Thoracic aorta (tissue), 2 donors: Measurements from ENCODE around the gene ACYP2. TPM values are rescaled to one million over a fixed set of nuclear protein-coding genes. Genes with fewer than 3 reads are reported as not detected.
"Not testable (repeated sequence)": the region's sequence is repeated elsewhere in the genome, so short reads cannot be mapped to it uniquely, and the experiment has no call there.

Experiments used
- ATAC-seq: fragments of 150-250 bp; one replicate; pipeline ENCODE4 v1.8.0; 2017; ENCODE audit warnings: low read depth; ENCODE audit not compliant: insufficient number of reproducible peaks, low FRiP score
- DNase-seq: peaks from one replicate; pipeline ENCODE4 v3.0.0-alpha.2; 2020; ENCODE audit warnings: low spot score
- H3K27ac ChIP-seq, 2 donors: fragments of 200-600 bp; sonication (generic); 1 replicate in 1 of 2; 2 replicates in 1 of 2; pipeline ENCODE4 v1.5.1; 2016; ENCODE audit warnings: mild to moderate bottlenecking in 2 of 2, moderate library complexity in 2 of 2
- H3K27me3 ChIP-seq: fragments of 200-600 bp; sonication (generic); replicated peaks from 2 replicates; pipeline ENCODE4 v1.6.0; 2016; ENCODE audit warnings: mild to moderate bottlenecking; ENCODE audit not compliant: insufficient read depth
- H3K36me3 ChIP-seq: fragments of 200-600 bp; sonication (generic); one replicate; pipeline ENCODE4 v1.5.1; 2016
- H3K4me1 ChIP-seq, 2 donors: fragments of 200-600 bp; sonication (generic); 1 replicate in 1 of 2; 2 replicates in 1 of 2; pipeline versions ENCODE4 v1.5.1 to v1.6.0; 2016; ENCODE audit warnings: low read depth in 2 of 2, mild to moderate bottlenecking in 1 of 2; ENCODE audit not compliant: control insufficient read depth in 1 of 2
- H3K4me3 ChIP-seq: fragments of 200-600 bp; sonication (generic); 2 replicates; pipeline ENCODE4 v1.5.1; 2016; ENCODE audit warnings: mild to moderate bottlenecking
- H3K9me3 ChIP-seq: fragments of 200-600 bp; sonication (generic); 2 replicates; pipeline ENCODE4 v1.5.1; 2016
- total RNA-seq, 2 donors: library from RNA; depleted of rRNA; stranded (reverse); fragments of >200 nt; gene quantifications; one replicate each; pipeline versions ENCODE4 v1.1.0 to v1.2.3, GENCODE V29; 2016
- TF ChIP-seq, protein P1 (sequence below): fragments of 200-600 bp; sonication (generic); IDR thresholded peaks from one replicate; pipeline ENCODE4 v1.5.1; 2019; ENCODE audit warnings: antibody characterized with exemption

ACYP2 gene
- total RNA-seq, 2 donors from 2014 or later = 15.5 to 26.7 TPM

DNA sequence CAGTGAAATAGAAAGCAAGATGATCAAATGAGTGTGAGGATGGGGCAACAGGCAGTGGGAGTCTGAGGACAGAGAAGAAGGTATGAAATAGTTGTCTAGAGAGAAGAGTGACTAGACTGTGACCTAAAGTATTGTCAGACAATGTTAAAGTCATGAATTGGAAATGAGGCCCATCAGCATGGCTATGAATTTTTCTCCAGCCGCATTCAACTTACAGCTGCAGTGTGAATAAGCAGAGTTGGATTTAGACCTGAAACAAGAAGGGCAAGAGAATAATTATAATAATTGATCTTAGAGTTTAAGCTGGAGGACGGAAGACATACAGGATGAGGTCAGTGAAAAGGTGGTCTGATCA, 144.8 kb downstream of the ACYP2 start:
- DNase-seq = no peak

DNA sequence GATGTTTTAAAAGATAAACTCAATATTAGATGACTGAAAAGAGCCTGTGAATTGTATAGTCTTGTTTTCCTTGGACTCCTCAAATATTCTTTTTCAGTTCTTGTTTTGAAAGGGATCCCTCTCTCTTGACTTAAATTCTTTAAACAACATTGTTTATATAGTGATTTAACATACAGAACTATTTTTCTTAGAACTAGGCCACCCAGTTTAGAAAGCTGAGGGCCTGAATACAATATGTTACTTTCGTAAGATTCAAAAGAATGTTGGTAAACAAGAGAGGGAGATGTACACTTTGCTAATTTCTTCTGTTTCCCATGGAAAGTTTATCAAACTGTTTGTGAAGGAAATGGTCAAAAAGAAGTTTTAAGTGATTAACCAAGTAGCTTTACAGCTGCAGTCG, 146.1 kb downstream of the ACYP2 start:
- TF ChIP-seq, protein P1, sequence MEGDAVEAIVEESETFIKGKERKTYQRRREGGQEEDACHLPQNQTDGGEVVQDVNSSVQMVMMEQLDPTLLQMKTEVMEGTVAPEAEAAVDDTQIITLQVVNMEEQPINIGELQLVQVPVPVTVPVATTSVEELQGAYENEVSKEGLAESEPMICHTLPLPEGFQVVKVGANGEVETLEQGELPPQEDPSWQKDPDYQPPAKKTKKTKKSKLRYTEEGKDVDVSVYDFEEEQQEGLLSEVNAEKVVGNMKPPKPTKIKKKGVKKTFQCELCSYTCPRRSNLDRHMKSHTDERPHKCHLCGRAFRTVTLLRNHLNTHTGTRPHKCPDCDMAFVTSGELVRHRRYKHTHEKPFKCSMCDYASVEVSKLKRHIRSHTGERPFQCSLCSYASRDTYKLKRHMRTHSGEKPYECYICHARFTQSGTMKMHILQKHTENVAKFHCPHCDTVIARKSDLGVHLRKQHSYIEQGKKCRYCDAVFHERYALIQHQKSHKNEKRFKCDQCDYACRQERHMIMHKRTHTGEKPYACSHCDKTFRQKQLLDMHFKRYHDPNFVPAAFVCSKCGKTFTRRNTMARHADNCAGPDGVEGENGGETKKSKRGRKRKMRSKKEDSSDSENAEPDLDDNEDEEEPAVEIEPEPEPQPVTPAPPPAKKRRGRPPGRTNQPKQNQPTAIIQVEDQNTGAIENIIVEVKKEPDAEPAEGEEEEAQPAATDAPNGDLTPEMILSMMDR = no peak
- no peaks in the 10 kb centered on the region for H3K27me3 ChIP-seq
- peak overlapping the region in 1 of 2 donors; percentile 74 for H3K27ac ChIP-seq
- no peak overlapping the region for H3K4me3 ChIP-seq
- no peaks in the 10 kb centered on the region for H3K36me3 ChIP-seq
- H3K4me1 ChIP-seq = peaks cover 0 to 15% of the 10 kb centered on the region in 2 donors
- DNase-seq (no peak), ATAC-seq (no peak)
- H3K9me3 ChIP-seq = no peaks in the 10 kb centered on the region

More for the DNA sequence above, 144.8 kb downstream of the ACYP2 start:
- TF ChIP-seq, protein P1 = no peak
- no peak overlapping the region for H3K4me3 ChIP-seq
- no peak for ATAC-seq
- H3K36me3 ChIP-seq = no peaks in the 10 kb centered on the region
- H3K27ac ChIP-seq = no peak overlapping the region
- H3K9me3 ChIP-seq = no peaks in the 10 kb centered on the region
- no peaks in the 10 kb centered on the region for H3K27me3 ChIP-seq
- H3K4me1 ChIP-seq = peaks cover 0 to 15% of the 10 kb centered on the region in 2 donors

DNA sequence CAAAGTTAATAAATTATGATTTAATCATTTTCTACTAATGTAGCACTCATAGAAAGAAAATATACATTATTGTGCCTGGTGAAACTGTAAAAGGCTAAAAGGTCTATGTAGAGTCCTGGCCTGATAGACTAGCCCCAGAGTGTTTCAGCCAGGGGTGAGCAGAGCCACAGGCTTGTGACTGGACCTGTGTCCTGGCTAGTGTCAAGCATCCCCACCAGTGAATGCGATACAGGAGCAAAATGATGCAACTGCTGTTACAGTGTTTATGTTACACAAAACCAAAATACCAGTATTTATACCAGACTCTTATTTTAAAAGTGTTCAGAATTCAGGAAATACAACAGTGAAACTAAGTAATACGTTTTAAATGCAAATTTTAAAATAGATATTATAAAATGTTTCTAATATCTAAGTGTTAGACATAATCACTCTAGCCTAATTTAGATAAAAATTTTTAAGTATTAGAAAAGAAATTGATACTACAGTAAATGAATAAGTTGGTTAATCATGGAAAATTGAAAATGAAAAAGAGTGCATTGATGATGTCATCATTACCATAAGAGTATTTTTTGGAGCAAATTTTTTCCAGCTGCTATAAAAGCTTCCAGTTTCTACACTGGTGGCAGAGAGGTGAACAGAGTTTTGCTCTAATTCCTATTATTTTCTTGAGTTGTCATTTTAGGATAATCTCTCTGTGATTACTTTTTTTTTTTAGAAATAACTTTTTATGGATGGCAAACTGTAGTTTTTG, 146.8 kb downstream of the ACYP2 start:
- TF ChIP-seq, protein P1 = no peak
- Histone ChIP-seq H3K9me3 (no peaks in the 10 kb centered on the region), H3K4me3 (no peak overlapping the region), H3K36me3 (no peaks in the 10 kb centered on the region), H3K27ac (peak overlapping the region in 1 of 2 donors; percentile 74), H3K27me3 (no peaks in the 10 kb centered on the region), H3K4me1 (peaks cover 0 to 15% of the 10 kb centered on the region in 2 donors)
- ATAC-seq (no peak), DNase-seq (no peak)

DNA sequence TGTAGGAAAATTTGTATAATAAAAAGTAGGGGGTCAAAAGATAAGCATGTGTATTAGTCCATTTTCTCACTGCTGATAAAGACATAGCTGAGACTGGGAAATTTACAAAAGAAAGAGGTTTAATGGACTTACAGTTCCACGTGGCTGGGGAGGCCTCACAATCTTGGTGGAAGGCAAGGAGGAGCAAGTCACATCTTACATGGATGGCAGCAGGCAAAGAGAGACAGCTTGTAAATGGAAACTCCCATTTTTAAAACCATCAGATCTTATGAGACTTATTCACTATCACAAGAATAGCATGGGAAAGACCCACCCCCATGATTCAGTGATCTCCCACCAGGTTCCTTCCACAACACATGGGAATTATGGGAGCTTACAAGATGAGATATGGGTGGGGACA, 149.7 kb downstream of the ACYP2 start:
- H3K27me3 ChIP-seq, H3K9me3 ChIP-seq, H3K4me3 ChIP-seq, H3K36me3 ChIP-seq, H3K27ac ChIP-seq, DNase-seq, ATAC-seq: not testable (repeated sequence)
- H3K4me1 ChIP-seq = peaks cover 0 to 15% of the 10 kb centered on the region in 2 donors

DNA sequence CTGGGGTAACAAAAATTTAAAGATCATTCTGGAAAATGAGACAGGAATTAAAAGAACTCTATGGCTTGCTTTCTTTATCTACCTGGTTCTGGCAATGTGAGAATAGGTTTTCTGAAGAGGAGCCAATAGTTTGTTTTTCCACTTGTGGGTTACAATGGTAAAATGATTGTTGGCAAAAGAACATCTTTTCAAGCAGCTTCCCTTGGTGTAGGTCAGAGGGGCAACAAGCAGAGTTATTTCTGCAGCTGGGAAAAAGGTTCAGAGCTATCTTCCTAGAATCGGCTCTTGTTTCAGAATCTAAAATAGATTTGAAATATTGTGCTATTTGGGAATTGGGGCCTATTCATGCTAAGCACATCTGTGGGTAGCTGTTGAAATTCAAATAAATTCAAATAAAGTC, 152.2 kb downstream of the ACYP2 start:
- Histone ChIP-seq H3K36me3 (no peaks in the 10 kb centered on the region), H3K9me3 (no peaks in the 10 kb centered on the region), H3K27me3 (no peaks in the 10 kb centered on the region), H3K4me1 (no peaks in the 10 kb centered on the region), H3K27ac (no peak overlapping the region), H3K4me3 (no peak overlapping the region)
- DNase-seq = no peak
- TF ChIP-seq, protein P1 = no peak
- no peak for ATAC-seq

DNA sequence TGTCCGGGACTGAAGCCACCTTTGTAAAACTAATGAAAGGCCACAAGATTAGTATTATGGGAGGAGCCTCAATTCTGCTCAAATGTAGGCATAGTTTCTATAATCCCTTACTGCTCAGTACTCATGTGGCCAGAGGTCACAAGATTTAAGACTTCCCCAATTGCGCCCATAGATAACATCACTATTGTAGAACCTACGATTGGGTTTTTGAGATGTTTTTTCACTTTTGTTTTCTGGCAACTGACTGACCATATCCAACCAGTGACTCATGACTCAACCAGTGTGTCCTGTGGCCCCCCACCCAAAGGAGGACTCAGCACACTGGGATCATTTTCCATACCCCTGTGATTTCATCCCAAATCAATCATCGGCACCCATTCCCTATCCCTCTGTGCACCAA, 155.8 kb downstream of the ACYP2 start:
- Histone ChIP-seq H3K27me3 (no peaks in the 10 kb centered on the region), H3K9me3 (no peaks in the 10 kb centered on the region), H3K4me1 (no peaks in the 10 kb centered on the region), H3K4me3 (no peak overlapping the region), H3K36me3 (no peaks in the 10 kb centered on the region), H3K27ac (no peak overlapping the region)
- ATAC-seq (no peak), DNase-seq (no peak)
- TF ChIP-seq, protein P1 = no peak
